GM19025 (cell line): ENCODE results near the gene TMF1.

Source experiments
- ATAC-seq: cut with Tn5 transposase; IDR thresholded peaks from one replicate; pipeline ENCODE4 v1.9.1; 2021; ENCODE audit warnings: mild to moderate bottlenecking, low read depth, moderate library complexity; ENCODE audit not compliant: unreplicated experiment

TMF1 gene

DNA sequence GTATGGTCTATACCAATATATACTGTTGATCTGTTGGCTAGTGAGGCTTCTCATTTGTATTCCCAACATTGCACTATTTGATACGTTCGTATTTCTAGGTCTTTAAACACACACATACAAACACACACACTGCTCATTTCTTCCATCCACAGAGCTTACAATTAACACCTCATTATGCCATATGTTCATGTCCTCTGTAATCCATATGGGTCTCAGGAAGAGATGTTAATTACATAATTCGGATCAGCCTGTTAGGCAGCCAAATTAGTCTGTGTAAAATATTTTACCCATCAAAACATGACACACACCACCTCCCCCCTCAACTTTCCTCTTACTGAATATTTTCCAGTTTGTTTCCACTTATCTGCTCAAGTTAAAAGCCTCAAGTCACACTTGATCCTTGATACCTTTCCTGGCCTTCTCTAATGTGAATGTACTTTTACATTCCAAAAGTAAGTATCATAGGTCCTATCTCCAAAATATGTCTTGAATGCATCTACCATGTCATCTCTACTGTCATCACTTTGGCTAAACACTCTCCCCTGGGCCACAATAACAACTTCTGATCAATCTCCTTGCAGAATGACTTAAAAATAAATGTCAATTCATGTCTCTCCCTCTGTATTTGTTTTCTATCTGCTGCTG, 66.9 kb downstream of the TMF1 start:
- ATAC-seq, result no peak

DNA sequence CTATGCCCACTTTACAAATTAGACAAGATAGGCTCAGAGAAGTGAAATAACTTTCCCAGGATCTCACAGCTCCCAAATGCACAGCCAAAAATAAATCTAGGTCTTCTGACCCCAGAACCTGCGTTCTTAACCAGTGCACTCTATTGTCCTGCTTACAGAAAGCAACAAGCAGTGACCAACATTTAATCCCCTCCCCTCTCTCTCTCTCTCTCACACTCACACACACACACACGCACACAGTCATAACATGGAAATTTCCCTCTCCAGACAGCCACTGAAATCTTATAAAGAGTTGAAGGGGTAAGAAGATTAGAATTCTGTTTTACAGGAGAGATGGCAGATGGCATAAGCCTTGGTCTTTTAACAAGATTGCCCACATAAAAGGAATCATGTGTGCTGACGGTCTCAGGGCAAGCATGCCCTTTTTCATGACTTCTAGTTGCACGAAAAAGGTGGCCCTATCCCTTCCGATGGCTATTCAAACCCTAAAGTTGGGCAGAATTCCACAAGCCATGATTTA, 68.1 kb downstream of the TMF1 start:
- no peak for ATAC-seq

GRCh38 chr3:68977486-68978167, 74.5 kb downstream of the TMF1 start:
- ATAC-seq, result no peak

- no peak for ATAC-seq
Measured at GRCh38 chr3:68974711-68975110, 77.4 kb downstream of the TMF1 start.

- no peak for ATAC-seq
Measured at GRCh38 chr3:68973639-68974038, 78.5 kb downstream of the TMF1 start.

- ATAC-seq, result peak; percentile 57
Measured at GRCh38 chr3:68972358-68972979, 79.7 kb downstream of the TMF1 start.
